HG03432 (cell line): ENCODE measurements around the gene GIMAP1.

Source experiments
- ATAC-seq: cut with Tn5 transposase; IDR thresholded peaks from one replicate; pipeline ENCODE4 v1.9.1; 2021; ENCODE audit warnings: mild to moderate bottlenecking, moderate library complexity; ENCODE audit not compliant: unreplicated experiment

The GIMAP1 gene

GRCh38 chr7:150721970-150722373 lies 5.6 kb downstream of the GIMAP1 start:
- ATAC-seq = no peak

- no peak for ATAC-seq
Measured at GRCh38 chr7:150722431-150722931, 6.1 kb downstream of the GIMAP1 start.

DNA sequence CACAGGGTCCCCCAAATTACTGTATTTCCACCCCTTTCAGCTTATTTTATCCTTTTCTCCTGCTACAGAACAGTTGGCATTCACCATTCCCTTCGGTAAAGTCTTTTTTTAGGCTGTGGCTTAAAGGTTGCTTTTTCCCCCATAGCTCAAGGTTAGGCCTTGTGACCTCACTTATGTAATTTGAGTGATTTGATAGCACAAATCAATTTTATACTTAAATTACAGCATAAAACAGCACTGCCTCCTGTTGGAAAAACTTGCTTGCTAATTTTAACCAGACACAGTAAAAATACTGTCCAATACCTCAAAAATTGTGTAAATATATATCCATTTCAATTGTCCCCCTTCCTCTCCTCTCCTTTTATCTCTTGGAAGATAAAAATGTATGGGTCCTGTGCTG lies 7.1 kb downstream of the GIMAP1 start:
- no peak for ATAC-seq

GRCh38 chr7:150727381-150727780 lies 11.0 kb downstream of the GIMAP1 start:
- no peak for ATAC-seq

- ATAC-seq = no peak
Measured at GRCh38 chr7:150728011-150728410, 11.6 kb downstream of the GIMAP1 start.

- no peak for ATAC-seq
Measured at GRCh38 chr7:150728609-150729008, 12.2 kb downstream of the GIMAP1 start.

DNA sequence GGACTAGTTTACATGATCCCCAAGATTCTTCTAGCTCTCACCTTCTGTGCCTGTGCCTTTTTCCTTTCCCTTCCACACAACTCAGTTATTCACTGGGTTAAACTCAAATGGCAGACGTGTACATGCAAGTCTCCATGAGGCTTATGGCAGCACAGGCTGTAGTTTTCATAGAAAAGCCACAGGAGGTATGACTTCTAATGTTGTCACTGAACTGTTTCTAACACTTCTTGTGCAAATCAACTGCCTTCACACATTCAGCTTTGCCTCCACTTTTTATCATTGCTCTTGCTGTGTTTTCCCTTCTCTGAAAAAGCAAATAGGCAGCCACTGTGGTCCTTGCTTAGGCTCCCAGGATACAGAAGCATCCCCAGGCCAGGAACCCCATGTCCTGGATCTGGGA lies 15.5 kb downstream of the GIMAP1 start:
- no peak for ATAC-seq

- ATAC-seq = no peak
Measured at GRCh38 chr7:150732786-150733481, 16.5 kb downstream of the GIMAP1 start.

DNA sequence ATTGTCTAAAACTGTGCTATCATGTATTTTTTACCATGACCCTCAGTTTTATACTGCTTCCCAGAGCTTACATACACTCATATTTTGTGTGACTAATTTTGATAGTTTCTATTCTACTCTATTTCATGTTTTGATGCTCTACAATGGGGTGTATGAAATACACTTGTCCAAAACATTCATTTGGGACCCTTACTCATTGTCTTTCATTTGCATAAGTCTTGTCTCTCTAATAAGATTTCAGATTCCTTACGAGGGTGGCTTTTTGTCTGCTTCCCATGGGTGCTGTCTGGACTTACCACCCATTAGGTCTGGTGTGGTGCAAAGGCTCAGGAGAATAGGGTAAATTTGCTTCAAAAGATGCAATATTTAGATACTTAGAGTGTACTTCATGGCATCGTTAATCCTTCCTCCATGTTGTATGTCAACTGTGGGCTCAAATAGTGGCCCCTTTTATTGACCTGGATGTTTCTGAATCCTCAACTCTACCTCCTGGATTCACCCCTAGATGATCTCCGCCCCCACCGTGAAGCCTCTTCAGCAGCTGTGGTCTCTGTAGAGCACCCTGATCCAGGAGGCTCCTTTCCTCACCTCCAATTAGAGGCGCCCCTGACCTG lies 17.2 kb downstream of the GIMAP1 start:
- ATAC-seq = no peak

DNA sequence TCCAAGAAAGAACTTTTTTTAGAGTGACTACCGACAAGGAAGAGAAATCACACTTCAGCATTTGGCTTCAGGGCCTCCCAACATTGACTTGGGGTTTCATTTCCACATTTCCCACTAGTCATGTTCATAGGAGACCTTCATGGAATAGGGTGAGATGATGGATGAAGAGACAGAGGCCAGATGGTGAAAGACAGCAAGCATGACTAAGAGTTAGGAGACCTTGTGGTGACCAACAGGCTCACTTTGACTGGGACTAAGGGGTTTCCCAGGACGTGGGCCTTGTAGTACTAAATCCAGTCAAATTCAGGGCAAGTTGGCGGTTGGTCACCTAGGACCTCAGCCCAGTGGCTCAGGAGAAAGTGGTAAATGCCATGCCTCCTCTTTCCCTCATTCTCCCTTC lies 17.8 kb downstream of the GIMAP1 start:
- ATAC-seq = no peak

- no peak for ATAC-seq
Measured at GRCh38 chr7:150735596-150736358, 19.4 kb downstream of the GIMAP1 start.

DNA sequence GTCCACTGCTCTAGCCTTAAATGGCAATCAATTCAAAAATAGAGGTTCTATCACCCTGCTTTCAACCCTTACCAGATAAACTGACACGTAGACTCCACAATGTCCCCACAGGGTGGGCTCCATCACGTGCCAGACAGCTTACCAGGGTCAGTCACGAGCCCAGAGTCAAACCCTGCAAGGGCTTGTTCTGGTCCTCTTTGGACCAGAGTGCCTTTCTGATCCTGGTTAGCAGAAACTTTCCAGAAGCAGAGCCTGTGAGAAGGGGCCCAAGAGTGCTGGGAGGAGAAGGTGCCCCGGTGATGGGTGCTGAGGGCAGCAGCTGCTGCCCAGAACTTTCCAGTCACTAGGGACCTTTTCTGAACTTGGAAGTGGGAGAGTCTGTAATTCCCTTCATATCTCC lies 20.5 kb downstream of the GIMAP1 start:
- ATAC-seq = peak; percentile 3

DNA sequence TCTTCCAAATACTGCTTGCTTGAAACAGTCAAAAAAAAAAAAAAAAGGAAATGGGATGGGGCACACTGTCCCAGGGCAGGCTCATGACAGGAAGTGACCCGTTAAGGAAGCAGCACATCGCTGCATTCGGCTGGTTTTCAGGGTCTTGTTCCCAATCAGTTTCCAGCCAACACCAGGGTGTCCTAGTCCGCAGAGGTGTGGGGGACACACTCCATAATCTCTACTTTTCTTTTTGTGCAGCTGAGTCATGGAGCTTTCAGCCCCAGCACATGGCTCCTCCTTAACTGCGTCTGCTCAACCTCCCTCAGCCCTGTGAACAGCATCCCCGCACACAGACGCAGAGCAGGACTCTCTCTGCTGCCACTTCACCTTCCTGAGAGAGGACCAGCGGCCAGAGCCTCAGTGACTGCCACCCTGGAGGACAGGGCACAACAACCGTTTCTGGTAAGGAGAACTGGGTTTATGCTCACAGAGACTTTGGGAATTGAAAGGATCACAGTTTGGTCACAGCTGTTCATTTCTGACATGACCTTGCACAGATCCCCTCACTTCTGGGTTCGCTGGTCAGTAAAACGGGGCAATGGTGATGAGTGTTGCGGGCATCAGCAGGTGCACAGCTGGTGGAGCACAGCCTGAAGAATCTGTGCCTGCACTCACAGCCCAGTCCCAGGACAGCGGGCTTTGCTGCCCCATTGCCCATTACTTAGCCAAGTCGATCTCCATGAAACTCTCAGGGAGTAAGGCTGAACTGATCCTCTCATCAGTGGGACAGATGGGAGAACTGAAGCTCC lies 21.0 kb downstream of the GIMAP1 start, which contains the start of gene GIMAP5:
Gene GIMAP5, plus strand, starts transcription at position 154 of the 791 bp plus-strand sequence. CDS start 3,467 bp downstream, outside the sequence.
- peak; percentile 57 for ATAC-seq

GRCh38 chr7:150738092-150738491 lies 21.7 kb downstream of the GIMAP1 start:
- ATAC-seq = no peak

GRCh38 chr7:150738591-150739001 lies 22.2 kb downstream of the GIMAP1 start:
- ATAC-seq = no peak

- ATAC-seq = no peak
Measured at GRCh38 chr7:150739033-150739432, 22.6 kb downstream of the GIMAP1 start.

- ATAC-seq = no peak
Measured at GRCh38 chr7:150740053-150740452, 23.6 kb downstream of the GIMAP1 start.

- ATAC-seq = no peak
Measured at GRCh38 chr7:150742286-150742968, 26.0 kb downstream of the GIMAP1 start.

DNA sequence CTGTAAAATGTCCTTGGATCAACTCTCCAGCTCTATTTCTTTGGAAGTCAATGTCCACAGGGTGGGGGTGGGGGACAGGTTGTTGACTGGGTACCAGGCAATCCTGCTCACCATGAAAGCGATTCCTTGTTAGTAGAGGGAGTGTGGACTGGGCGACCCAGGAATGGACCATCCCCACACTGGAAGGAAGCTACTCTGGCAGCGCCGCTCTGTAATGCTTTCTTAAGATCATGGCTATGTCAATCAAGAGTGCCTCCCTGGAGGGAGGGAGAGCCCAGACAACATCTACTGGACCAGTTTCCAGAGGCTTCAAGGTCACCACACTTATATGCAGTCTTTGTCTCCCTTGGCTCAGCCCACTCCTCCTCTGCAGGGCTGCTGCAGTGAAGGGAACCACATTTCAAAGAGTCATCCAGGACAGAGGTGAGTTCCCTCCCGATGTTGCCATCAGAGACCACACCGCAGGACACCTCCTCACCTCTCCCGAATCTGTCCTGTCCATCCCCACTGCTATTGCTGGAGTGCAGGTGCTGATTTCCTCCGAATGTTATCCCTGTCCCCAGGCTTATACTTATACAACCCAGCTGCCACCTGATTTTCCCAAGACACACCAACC lies 27.7 kb downstream of the GIMAP1 start:
- ATAC-seq = no peak

GRCh38 chr7:150745086-150745485 lies 28.7 kb downstream of the GIMAP1 start:
- no peak for ATAC-seq
